Osteoblast (primary cell): Measurements from ENCODE around the gene FAM240B. TPM values are rescaled to one million over a fixed set of nuclear protein-coding genes. Genes with fewer than 3 reads are reported as not detected.

Experiments
- DNase-seq: peaks from one replicate; pipeline ENCODE4 v3.0.0; 2011; ENCODE audit warnings: low spot score, mixed read lengths; ENCODE audit not compliant: insufficient read length; ENCODE audit errors: missing footprints
- H2AFZ ChIP-seq: 2 replicates; pipeline ENCODE4 v1.6.0; 2011; ENCODE audit warnings: mild to moderate bottlenecking, low read length
- H3K27ac ChIP-seq: 2 replicates; pipeline ENCODE4 v1.5.1; 2011; ENCODE audit warnings: mild to moderate bottlenecking, low read depth, low read length, moderate library complexity
- H3K27me3 ChIP-seq: 2 replicates; pipeline ENCODE4 v1.6.0; 2012; ENCODE audit warnings: mild to moderate bottlenecking, control low read depth, inconsistent platforms, low read length, moderate library complexity; ENCODE audit not compliant: insufficient read depth
- H3K36me3 ChIP-seq: 2 replicates; pipeline ENCODE4 v1.5.1; 2011; ENCODE audit warnings: mild to moderate bottlenecking, low read length, control low read depth, moderate library complexity; ENCODE audit not compliant: insufficient read depth
- H3K4me1 ChIP-seq: 2 replicates; pipeline ENCODE4 v1.5.1; 2011; ENCODE audit warnings: mild to moderate bottlenecking, low read length, control low read depth, moderate library complexity; ENCODE audit not compliant: insufficient read depth
- H3K4me2 ChIP-seq: 2 replicates; pipeline ENCODE4 v1.6.0; 2011; ENCODE audit warnings: mild to moderate bottlenecking, low read length; ENCODE audit not compliant: insufficient read depth
- H3K4me3 ChIP-seq: fragments of 200-600 bp; sonication (generic); 3 replicates; pipeline ENCODE4 v1.5.1; 2012; ENCODE audit warnings: mild to moderate bottlenecking, low read length, inconsistent platforms; ENCODE audit not compliant: insufficient read depth
- H3K79me2 ChIP-seq: 2 replicates; pipeline ENCODE4 v1.6.0; 2012; ENCODE audit warnings: mild to moderate bottlenecking, low read length, control low read depth, inconsistent platforms; ENCODE audit not compliant: insufficient read depth
- H3K9me3 ChIP-seq: 2 replicates; pipeline ENCODE4 v1.5.1; 2011; ENCODE audit warnings: low read depth, low read length, control low read depth
- H4K20me1 ChIP-seq: 2 replicates; pipeline ENCODE4 v1.6.0; 2012; ENCODE audit warnings: mild to moderate bottlenecking, low read length, control low read depth; ENCODE audit not compliant: insufficient read depth
- CTCF ChIP-seq: IDR thresholded peaks from 2 replicates; pipeline ENCODE4 v1.5.1; 2011; ENCODE audit warnings: mild to moderate bottlenecking, low read depth, low read length, moderate library complexity; ENCODE audit errors: extremely low read depth
- total RNA-seq: library from RNA; depleted of rRNA; stranded (reverse); fragments of >200 nt; gene quantifications from 2 replicates; pipeline ENCODE4 v1.2.3, GENCODE V29; 2012

FAM240B gene
- total RNA-seq, 1 donor, result not detected

DNA sequence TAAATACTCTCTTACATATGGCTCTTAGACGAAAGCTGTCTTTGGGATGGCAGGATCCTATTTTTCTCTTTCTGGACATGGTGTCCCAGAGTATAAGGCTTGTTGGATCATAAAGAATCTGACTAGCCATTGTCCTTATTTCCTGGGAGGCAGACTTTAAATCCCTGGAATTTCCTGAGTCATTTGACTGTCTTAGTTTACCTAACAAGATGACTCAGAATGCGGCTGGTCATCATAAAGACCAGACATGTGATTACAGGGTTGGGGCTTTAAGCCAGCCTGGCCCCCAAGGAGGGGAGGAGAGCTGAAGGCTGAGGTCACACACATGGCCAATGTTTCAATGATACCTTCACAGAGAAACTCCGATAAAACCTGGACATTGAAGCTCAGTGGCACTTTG lies 37.2 kb downstream of the FAM240B start:
- Histone ChIP-seq H3K36me3 (no peaks in the 10 kb centered on the region), H3K79me2 (no peaks in the 10 kb centered on the region), H3K27ac (peak overlapping the region; percentile 64), H3K9me3 (no peaks in the 10 kb centered on the region), H3K4me3 (no peak overlapping the region), H3K4me1 (peaks cover 18% of the 10 kb centered on the region), H3K4me2 (peak overlapping the region; percentile 52), H2AFZ (no peak overlapping the region), H3K27me3 (no peaks in the 10 kb centered on the region), H4K20me1 (no peaks in the 10 kb centered on the region)
- DNase-seq, result peak; percentile 92
- no peak for TF ChIP-seq CTCF

- Histone ChIP-seq H3K27ac (peak overlapping the region; percentile 64), H3K4me1 (peaks cover 18% of the 10 kb centered on the region), H2AFZ (no peak overlapping the region), H3K79me2 (no peaks in the 10 kb centered on the region), H4K20me1 (no peaks in the 10 kb centered on the region), H3K9me3 (no peaks in the 10 kb centered on the region), H3K27me3 (no peaks in the 10 kb centered on the region), H3K4me3 (no peak overlapping the region), H3K36me3 (no peaks in the 10 kb centered on the region), H3K4me2 (no peak overlapping the region)
- no peak for TF ChIP-seq CTCF
- DNase-seq, result no peak
Measured at GRCh38 chr9:38681747-38682227, 38.1 kb downstream of the FAM240B start.

DNA sequence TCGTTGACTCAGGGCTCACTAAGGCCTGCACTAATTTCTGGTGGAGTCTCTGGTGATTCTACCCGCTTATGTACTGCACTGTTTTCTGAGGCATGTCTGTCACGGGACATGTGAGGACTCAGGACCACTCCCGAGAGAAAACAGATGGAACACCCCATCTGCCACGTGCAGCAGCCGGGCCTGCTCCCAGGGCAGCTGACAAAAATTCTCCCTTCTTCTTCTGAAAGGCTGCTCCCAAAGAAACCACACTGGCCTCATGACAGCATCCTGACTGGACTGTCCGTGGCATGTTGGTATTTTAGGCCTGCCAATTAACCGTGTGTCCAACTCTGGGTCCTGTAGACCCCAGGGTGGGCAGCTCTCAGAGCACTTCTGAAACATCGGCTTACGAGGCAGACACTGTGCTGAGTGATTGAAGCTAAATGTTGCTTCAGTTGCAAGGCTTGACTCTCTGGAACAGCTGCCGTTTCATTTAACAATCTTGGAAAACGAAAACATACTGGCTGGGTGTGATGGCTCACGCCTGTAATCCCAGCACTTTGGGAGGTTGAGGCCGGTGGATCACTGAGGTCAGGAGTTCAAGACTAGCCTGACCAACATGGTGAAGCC lies 39.0 kb downstream of the FAM240B start:
- Histone ChIP-seq H3K27me3 (no peaks in the 10 kb centered on the region), H3K36me3 (no peaks in the 10 kb centered on the region), H3K4me3 (no peak overlapping the region), H2AFZ (no peak overlapping the region), H3K4me1 (peaks cover 18% of the 10 kb centered on the region), H3K9me3 (no peaks in the 10 kb centered on the region), H3K27ac (no peak overlapping the region), H3K4me2 (no peak overlapping the region), H3K79me2 (no peaks in the 10 kb centered on the region), H4K20me1 (no peaks in the 10 kb centered on the region)
- DNase-seq, result no peak
- TF ChIP-seq CTCF, result no peak

- Histone ChIP-seq H3K36me3 (no peaks in the 10 kb centered on the region), H3K27ac (no peak overlapping the region), H2AFZ (no peak overlapping the region), H4K20me1 (no peaks in the 10 kb centered on the region), H3K4me3 (no peak overlapping the region), H3K27me3 (no peaks in the 10 kb centered on the region), H3K9me3 (no peaks in the 10 kb centered on the region), H3K4me2 (no peak overlapping the region), H3K79me2 (no peaks in the 10 kb centered on the region), H3K4me1 (peaks cover 14% of the 10 kb centered on the region)
- no peak for DNase-seq
- no peak for TF ChIP-seq CTCF
Measured at GRCh38 chr9:38677660-38678303, 42.2 kb downstream of the FAM240B start.
